ENCODE measurements around the gene TOX3.

Gene TOX3

DNA sequence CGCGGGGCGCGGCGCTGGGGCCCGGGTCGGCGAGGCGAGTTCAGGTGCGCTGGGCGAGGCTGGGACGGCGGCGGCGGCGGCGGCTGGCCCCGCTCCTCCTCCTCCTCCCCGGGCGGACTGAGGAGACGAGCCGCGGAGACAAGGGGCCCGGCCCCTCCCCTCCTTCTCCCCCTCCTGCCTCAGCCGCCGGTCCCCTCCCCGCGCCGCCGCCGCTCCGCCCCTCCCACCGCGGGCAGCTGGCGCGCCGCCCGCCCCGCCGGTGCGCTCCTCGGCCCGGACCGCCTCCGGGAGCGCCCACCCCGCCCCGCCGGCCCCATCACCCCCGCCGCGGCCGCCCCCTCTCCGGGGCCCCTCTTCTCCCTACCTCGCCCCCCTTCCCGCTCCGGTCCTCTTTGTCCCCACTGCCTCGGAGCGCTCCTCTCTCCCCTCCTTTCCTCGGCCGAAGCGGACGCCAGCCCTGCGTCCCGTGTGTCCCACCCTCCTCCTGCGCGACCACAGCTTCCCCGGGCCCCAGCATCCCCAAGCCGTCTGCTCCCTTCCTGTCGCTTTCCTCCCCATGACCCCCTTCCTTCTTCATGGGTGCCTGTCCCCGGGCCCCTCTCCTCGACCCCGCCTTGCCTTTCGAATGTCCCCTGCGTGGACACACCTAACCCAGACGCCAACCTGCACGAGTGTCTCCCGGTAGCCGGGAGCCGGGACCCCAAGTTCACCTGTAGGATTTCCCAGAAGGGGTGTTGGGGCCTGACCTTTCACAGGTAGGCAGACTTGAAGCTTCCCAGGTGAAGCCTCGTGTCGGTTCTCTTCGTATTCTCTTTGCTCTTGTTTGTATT, at the start of gene TOX3:
Gene TOX3, minus strand, starts transcription at position 140 of the 830 bp plus-strand sequence. CDS start 420 bp downstream, outside the sequence.
- DNase-seq = no peak

DNA sequence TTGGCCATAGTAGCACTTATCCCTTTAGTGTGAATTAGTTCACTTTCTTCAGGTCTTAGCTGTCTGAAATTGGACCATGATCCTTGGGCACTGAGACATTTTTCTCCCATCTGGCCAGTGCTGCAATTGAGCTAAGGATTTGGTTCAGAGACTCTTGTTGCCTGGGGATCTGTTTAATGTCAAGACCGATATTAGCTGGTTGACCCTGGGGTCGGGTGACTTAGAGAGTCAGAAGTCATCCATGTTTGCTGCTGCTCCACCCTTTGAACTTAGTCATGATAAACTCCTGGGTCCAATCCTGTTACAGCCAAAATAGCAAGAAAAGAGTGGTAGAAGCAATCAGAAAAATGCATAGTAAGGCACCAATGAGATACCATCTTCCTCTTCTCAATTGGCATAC, 45.8 kb upstream of the TOX3 start:
- peak; percentile 94 for DNase-seq

DNA sequence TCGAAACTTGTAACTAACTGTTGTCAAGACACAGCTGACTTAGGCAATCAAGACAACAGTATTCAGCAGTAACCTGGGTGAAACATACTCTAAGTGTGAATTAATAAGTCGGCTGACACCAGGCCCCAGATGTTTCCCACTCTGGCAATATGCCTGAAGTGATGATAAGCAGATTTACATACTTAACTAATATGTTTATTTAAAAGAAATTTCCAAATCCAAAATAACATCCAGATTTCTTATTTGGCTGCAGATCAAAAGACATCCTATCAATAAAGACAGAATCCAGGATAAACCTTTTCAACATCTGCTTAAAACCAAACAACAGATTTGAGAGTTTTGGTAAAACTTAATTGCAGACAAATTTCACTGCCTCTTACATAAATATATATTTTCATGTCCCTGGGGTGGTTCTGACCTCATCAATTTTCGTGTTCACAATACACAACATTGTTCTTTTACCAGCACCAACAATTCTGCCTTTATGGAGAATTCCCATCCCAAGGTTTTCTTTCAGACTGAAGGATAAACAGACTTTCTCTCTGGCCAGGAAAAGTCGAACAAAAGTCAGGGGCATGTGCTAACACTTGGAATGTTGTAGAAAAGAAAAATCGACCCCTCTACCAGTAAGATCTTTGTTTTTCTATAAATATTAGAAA, 45.1 kb upstream of the TOX3 start:
- peak; percentile 70 for DNase-seq

DNA sequence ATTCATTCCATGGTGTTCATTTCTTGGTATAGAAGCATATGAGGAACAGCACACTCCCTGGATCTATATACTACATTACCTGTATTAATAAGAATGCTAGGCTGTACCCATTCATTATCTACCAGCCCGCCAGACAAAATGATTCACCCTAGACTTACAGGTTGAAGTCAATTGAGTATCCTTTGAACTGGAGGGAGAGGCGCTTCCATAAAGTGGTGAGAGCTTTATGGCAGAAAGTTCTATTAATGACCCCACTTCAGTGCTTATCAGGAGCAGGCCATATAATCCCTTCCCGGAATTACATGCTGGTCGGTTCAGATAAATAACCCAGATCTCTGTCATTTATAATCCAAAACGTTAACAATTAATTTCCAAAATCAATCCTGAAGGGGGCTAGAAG, 44.5 kb upstream of the TOX3 start:
- DNase-seq = peak; percentile 44

GRCh38 chr16:52586159-52586558, 39.2 kb upstream of the TOX3 start:
- DNase-seq = no peak

DNA sequence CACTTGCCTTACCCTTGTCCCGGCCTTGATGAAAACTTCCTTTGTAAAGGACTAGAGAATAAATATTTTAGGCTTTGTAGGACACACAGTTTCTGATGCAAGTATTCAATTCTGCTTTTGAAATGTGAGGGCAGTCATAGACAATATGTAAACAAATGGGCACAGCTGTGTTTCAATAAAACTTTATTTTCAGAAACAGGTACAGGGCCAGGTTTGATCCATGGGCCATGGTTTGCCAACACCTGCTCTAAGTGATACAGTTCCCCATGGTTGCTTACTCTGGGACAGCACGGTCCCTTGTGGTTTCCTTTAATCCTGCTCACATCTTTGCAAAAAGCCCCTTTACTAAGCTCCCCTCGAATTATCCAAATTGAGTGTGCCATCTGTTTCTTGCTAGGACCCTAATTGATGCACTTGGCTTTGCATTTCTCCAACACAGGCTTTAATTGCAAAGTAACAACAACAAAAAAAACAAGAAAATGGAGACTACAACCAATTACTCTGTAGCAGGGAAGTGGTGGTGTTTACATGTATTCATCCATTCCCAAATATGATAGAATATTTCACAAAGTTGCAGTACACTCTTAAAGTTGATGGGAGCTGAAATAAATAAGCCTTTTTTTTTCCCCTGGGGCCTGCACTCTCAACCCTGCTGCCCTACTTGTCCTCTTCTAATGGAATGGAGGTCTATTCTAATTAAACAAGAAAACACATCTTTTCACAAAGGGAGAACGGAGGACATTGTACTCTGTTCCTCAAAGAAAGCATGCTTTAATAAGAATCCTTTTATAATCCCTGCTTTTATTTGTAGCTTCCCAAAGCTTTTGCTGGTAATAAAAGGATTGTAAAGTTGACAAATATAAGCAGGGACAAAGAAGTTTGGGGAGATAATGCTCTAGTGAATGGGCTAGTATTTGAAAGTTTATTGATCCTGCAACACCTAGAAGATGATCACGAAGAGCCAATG, 37.7 kb upstream of the TOX3 start:
- peak; percentile 95 for DNase-seq

- no peak for DNase-seq
Observed at GRCh38 chr16:52581530-52581929, 34.6 kb upstream of the TOX3 start.

DNA sequence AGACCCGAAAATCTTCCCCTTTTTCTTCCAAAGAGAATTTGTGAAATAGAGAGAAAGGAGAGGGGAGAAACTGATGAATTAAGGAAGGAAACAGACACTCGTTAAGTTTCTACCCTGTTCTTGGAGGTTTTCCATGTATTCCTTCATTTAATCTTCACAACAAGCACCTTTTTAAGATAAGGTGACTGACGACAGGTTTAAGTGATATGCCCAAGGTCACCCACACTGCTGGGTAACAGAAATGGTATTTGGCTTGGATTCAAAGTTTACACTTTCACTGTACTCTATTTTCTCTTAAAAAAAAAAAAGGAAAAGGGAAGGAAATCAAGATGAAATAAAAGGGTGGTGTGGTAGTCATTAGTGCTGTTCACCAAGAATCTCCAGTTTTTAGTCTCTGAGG, 33.5 kb upstream of the TOX3 start:
- DNase-seq = no peak

DNA sequence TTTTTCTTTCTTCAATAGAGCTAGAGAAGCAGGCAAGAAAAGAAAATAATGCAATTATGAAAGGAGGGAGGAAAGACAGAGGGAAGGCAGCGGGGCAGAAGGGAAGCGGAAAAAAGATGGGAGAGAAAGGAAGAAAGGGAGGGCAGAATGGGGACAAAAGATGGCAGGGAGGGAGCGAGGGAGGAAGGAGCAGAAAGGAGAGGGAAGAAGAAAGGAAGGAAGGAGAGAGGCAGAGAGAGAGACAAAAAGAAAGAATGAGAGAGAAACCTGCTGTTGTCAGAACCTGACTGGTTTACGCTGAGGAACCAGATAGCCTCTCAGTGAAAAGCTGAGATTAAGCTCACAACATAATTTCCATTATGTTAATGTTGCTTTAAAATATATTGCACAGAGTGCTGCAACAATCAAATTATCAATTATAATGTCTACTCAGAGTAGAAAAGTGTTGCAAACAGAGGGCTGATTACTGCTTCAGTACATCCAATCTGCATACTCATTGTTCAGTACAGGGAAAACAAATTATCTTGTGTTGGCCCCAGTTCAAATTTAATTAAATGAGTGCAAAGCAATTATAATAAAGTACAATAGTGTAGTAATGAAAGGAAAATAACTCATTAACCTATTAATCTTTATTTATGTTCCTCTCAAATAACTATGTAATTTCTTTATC, 32.0 kb upstream of the TOX3 start:
- DNase-seq = no peak

GRCh38 chr16:52578007-52578828, 31.3 kb upstream of the TOX3 start:
- no peak for DNase-seq

GRCh38 chr16:52577130-52577706, 30.3 kb upstream of the TOX3 start:
- DNase-seq = no peak

- DNase-seq = no peak
Observed at GRCh38 chr16:52573365-52574299, 26.7 kb upstream of the TOX3 start.

DNA sequence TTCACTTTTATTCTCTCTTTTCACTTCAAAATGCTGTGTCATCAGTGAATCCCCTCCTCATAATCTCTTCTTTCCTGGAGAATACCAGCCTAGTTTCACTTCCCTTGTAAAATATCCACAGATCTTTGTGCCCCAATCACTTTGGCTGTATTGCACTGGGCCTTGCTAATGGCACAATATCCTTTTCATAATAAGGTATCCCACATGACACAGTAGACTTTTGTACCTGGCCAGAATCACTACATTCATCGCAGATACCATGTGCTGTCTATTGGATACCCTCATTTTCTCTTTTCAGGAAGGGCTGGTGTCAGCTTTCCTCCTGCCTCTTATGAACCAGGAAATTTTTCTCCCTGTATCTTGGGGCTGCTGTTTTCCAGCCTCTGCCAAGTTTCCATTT, 25.7 kb upstream of the TOX3 start:
- no peak for DNase-seq

- no peak for DNase-seq
Observed at GRCh38 chr16:52570495-52571091, 23.6 kb upstream of the TOX3 start.

GRCh38 chr16:52569701-52570100, 22.8 kb upstream of the TOX3 start:
- no peak for DNase-seq

- DNase-seq = no peak
Observed at GRCh38 chr16:52568983-52569690, 22.2 kb upstream of the TOX3 start.

GRCh38 chr16:52568495-52568894, 21.6 kb upstream of the TOX3 start:
- no peak for DNase-seq

GRCh38 chr16:52567193-52567592, 20.2 kb upstream of the TOX3 start:
- DNase-seq = no peak
